Measurements from ENCODE around the gene BDNF. TPM values are rescaled to one million over a fixed set of nuclear protein-coding genes. Genes with fewer than 3 reads are reported as not detected.
A peak's percentile ranks its signal among the peaks of the same experiment; 100 is the strongest.

Gene BDNF
- total RNA-seq, 1 experiment from 2014 or later: 6.3 TPM

GRCh38 chr11:27717377-27717776 lies 17.1 kb upstream of the BDNF start:
- H3K9me3 Mint-ChIP-seq (ENCODE audit: unreplicated experiment): no peaks in the 10 kb centered on the region
- intact Hi-C loops (cut with micrococcal nuclease): loop anchor here (5.0 to 10.0 kb wide), 5 partner anchors 117 to 1440 kb away; no protein-coding TSS in a partner anchor
- peaks cover 14% of the 10 kb centered on the region for H3K4me1 Mint-ChIP-seq (ENCODE audit: insufficient read depth, unreplicated experiment)
- POLR2A ChIA-PET: interaction anchor here (0.6 to 5.2 kb wide), 11 partner anchors 16 to 1658 kb away, joined by 3 to 73 read pairs (median 3); partner anchors contain the start of genes BDNF, KIF18A and METTL15
- H3K4me3 Mint-ChIP-seq (ENCODE audit: unreplicated experiment): peak overlapping the region; percentile 81
- no peak for DNase-seq (ENCODE audit: unreplicated experiment)
- H3K27ac Mint-ChIP-seq (ENCODE audit: low read depth, unreplicated experiment): no peak overlapping the region
- no peaks in the 10 kb centered on the region for H3K27me3 Mint-ChIP-seq (ENCODE audit: insufficient read depth, unreplicated experiment)
- CTCF ChIA-PET: interaction anchor here (0.6 to 5.9 kb wide), 17 partner anchors 8 to 1576 kb away, joined by 3 to 90 read pairs (median 7); partner anchors contain the start of genes BDNF, KIF18A and METTL15
- TF ChIP-seq CTCF (IDR thresholded peaks at IDR 0.05; ENCODE audit: unreplicated experiment): peak; percentile 18
- H3K36me3 Mint-ChIP-seq (ENCODE audit: insufficient read depth, unreplicated experiment): no peaks in the 10 kb centered on the region
- no TSS peak for BruUV-seq (replicated peaks)

GRCh38 chr11:27716835-27717234 lies 16.6 kb upstream of the BDNF start:
- H3K9me3 Mint-ChIP-seq (ENCODE audit: unreplicated experiment): no peaks in the 10 kb centered on the region
- H3K36me3 Mint-ChIP-seq (ENCODE audit: insufficient read depth, unreplicated experiment): no peaks in the 10 kb centered on the region
- peaks cover 14% of the 10 kb centered on the region for H3K4me1 Mint-ChIP-seq (ENCODE audit: insufficient read depth, unreplicated experiment)
- CTCF ChIA-PET: interaction anchor here (0.6 to 5.9 kb wide), 19 partner anchors 13 to 1577 kb away, joined by 3 to 90 read pairs (median 4); partner anchors contain the start of genes BDNF, KIF18A and METTL15
- DNase-seq (ENCODE audit: unreplicated experiment): no peak
- no peaks in the 10 kb centered on the region for H3K27me3 Mint-ChIP-seq (ENCODE audit: insufficient read depth, unreplicated experiment)
- POLR2A ChIA-PET: interaction anchor here (0.6 to 5.2 kb wide), 8 partner anchors 10 to 1608 kb away, joined by 3 to 73 read pairs (median 3); partner anchors contain the start of genes BDNF, KIF18A and METTL15
- BruUV-seq (replicated peaks): no TSS peak
- intact Hi-C loops (cut with micrococcal nuclease): loop anchor here (5.0 to 10.0 kb wide), 5 partner anchors 118 to 1440 kb away; no protein-coding TSS in a partner anchor
- TF ChIP-seq CTCF (IDR thresholded peaks at IDR 0.05; ENCODE audit: unreplicated experiment): no peak
- no peak overlapping the region for H3K27ac Mint-ChIP-seq (ENCODE audit: low read depth, unreplicated experiment)
- H3K4me3 Mint-ChIP-seq (ENCODE audit: unreplicated experiment): no peak overlapping the region

- Mint-ChIP-seq H3K4me1 (ENCODE audit: insufficient read depth, unreplicated experiment) (peaks cover 14% of the 10 kb centered on the region), H3K4me3 (ENCODE audit: unreplicated experiment) (no peak overlapping the region), H3K36me3 (ENCODE audit: insufficient read depth, unreplicated experiment) (no peaks in the 10 kb centered on the region), H3K27me3 (ENCODE audit: insufficient read depth, unreplicated experiment) (no peaks in the 10 kb centered on the region), H3K9me3 (ENCODE audit: unreplicated experiment) (no peaks in the 10 kb centered on the region), H3K27ac (ENCODE audit: low read depth, unreplicated experiment) (no peak overlapping the region)
- POLR2A ChIA-PET: interaction anchor here (0.6 to 5.2 kb wide), 5 partner anchors 10 to 1609 kb away, joined by 3 to 73 read pairs (median 5); partner anchors contain the start of genes BDNF, KIF18A and METTL15
- intact Hi-C loops (cut with micrococcal nuclease): loop anchor here (5.0 to 10.0 kb wide), 5 partner anchors 119 to 1441 kb away; no protein-coding TSS in a partner anchor
- BruUV-seq (replicated peaks): no TSS peak
- no peak for DNase-seq (ENCODE audit: unreplicated experiment)
- CTCF ChIA-PET: interaction anchor here (0.5 to 5.9 kb wide), 19 partner anchors 13 to 1444 kb away, joined by 3 to 90 read pairs (median 4); partner anchors contain the start of genes BDNF, KIF18A and METTL15
- no peak for TF ChIP-seq CTCF (IDR thresholded peaks at IDR 0.05; ENCODE audit: unreplicated experiment)
Measured at GRCh38 chr11:27716216-27716615, 16.0 kb upstream of the BDNF start.

GRCh38 chr11:27711725-27712124 lies 11.5 kb upstream of the BDNF start:
- Mint-ChIP-seq H3K4me3 (ENCODE audit: unreplicated experiment) (no peak overlapping the region), H3K9me3 (ENCODE audit: unreplicated experiment) (no peaks in the 10 kb centered on the region), H3K4me1 (ENCODE audit: insufficient read depth, unreplicated experiment) (no peaks in the 10 kb centered on the region), H3K36me3 (ENCODE audit: insufficient read depth, unreplicated experiment) (no peaks in the 10 kb centered on the region), H3K27ac (ENCODE audit: low read depth, unreplicated experiment) (no peak overlapping the region), H3K27me3 (ENCODE audit: insufficient read depth, unreplicated experiment) (no peaks in the 10 kb centered on the region)
- intact Hi-C loops (cut with micrococcal nuclease): loop anchor here (10.0 kb wide), 1 partner anchor 123 kb away; no protein-coding TSS in a partner anchor
- ChIA-PET POLR2A (no interaction called here), CTCF (interaction anchor here (1.0 kb wide), 1 partner anchor 1618 kb away, joined by 5 read pairs; no protein-coding TSS in a partner anchor)
- DNase-seq (ENCODE audit: unreplicated experiment): no peak
- no peak for TF ChIP-seq CTCF (IDR thresholded peaks at IDR 0.05; ENCODE audit: unreplicated experiment)
- BruUV-seq (replicated peaks): no TSS peak
